Stimulated activated CD4-positive, alpha-beta T cell treated with anti-CD3 and anti-CD28 coated beads, Interleukin-2, amount 100 ng/mL, for 4 hours (primary cell): ENCODE results near the gene SNX20.

Source experiments
- DNase-seq: peaks from one replicate; pipeline ENCODE4 v3.0.0-alpha.2; 2020; ENCODE audit warnings: low read depth

The SNX20 gene

GRCh38 chr16:50659806-50660205 is 21.3 kb downstream of the SNX20 start:
- DNase-seq = no peak

DNA sequence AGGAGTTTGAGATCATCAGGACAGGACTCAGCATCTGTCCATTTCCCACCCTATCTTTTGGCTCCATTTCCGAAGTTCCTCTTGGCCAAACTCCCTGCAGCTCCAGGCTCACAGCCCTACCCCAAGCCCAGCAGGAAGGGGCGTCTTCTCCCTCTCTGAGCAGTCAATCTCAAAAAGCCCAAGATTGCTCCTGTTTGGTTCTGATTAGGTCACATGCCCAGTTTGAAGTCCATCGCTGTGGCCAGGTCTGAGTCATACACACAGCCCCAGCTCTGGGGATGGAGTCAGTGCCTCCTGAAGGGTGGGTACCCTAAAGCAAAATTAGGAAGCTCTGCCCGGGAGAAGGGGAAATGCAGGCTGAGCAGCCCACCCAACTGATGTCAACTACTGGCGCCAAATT is 23.9 kb downstream of the SNX20 start:
- no peak for DNase-seq

- DNase-seq = no peak
Observed at GRCh38 chr16:50655558-50656055, 25.5 kb downstream of the SNX20 start.

DNA sequence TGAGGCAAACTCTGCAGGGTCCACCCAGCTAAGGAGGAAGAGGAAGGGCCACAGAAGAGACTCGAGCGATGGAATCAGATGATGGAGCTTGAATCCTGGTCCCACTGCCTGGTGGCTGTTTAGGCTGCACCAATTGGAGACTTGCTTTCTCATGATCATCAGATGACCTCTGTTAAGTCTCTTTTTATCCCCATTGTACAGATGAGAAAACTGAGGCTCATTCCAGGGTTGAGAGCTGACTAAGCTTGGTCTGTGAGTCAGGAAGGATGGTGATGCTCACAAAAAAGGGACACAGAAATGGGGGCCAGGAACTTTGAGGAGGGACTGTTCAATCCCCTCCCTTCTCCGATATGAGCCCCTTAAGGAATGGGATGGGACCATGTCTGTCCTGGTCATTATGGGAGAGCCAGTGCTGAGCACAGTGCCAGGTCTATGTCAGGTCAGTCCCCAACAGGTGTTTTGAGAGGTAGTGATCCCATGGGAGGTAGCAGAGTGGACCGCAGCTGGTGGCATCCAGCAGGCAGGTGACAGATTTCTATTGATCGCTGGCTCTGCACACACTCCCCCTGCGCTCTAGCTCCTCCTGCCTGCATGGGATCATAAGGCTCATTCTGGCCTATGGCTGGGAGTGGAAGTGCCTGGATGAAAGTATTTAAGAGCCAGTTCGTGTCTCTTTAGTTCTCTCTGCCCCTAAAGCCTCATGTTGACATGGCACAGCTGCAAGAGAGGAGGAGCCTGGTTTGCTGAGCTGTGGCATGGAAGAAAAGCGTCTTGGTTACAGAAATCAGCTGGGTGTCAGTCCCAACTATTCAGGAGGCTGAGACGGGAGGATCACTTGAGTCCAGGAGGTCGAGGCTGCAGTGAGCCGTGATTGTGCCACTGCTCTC is 27.2 kb downstream of the SNX20 start:
- DNase-seq = no peak

DNA sequence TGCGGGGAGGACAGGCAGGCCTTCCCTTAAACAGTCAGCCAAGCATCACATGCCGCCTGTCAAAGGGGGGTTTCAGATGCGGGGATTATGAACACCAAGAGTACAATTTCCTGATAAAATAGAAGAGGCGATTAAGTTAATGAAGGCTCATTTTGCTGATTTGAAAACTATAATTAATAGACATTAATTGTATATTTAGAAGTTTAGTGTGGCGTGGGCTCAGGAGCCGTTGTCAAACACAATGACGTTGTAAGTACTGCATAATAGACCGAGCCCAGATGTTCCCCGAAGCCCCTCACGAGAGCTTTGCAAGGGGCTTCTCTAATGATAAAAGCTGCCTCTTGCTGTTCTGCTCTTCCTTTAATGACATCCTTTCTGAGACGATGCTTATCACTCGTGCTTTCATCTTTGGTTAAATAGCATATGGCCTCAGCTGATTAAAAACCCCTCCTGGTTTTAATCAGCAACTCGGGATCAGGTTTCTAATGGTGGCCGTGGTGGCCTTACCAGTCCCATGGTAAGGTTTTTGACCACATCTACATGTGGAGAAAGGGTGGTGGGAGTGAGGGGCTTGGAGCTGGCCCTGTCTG is 28.2 kb downstream of the SNX20 start:
- DNase-seq = no peak

- no peak for DNase-seq
Observed at GRCh38 chr16:50651835-50652438, 29.2 kb downstream of the SNX20 start.

GRCh38 chr16:50646345-50646744 is 34.8 kb downstream of the SNX20 start:
- DNase-seq = no peak

DNA sequence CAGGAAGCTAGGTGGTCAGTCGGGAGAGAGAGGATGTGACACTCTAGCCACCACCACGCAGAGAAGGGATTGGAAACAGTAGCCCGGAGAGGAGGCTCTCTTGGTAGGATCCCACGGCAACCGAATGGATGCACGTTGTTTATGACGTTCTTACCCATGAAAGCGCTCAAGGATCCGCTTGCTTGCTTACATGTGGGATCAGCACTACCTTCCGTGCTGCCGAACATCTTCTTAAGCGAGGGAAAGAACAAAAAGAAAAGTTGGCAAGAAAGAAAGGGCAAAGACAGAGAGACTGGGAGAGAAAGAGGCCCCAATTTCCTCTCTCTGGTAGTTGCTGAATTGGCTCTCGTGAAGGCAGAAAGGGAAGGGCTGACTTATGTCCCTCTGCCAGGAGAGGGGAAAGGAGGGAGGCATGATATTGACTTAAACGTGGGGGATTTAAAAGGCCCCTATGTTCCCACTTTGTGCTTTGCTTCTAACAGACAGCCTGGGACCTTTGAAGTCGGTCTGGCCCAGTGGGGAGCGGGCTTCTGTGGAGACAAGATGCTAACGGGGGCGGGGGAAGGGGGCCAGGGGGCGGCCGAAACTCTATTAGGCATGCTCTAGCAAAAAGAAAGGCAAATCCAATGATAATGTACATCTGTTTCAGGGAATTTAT is 35.4 kb downstream of the SNX20 start:
- DNase-seq = no peak

GRCh38 chr16:50644729-50645128 is 36.4 kb downstream of the SNX20 start:
- peak; percentile 20 for DNase-seq

- DNase-seq = no peak
Observed at GRCh38 chr16:50644245-50644644, 36.9 kb downstream of the SNX20 start.

DNA sequence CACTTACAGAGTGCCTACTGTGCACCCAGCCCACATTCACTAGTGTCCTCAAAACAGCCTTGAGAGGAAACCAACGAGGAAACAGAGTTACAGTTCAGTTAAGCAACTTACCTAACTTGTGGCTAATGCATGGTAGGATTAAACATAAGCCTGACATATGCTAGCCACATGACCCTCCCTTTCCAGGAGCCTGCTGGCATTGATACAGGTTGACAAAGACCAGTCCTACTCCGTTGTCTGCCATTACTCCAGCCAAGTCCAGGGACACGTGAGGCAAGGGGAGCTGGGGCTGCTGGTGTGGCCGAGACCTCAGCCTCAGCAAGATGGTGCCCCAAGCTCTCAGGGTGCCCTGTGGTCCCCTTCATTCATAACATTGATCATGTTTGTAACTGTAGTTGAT is 37.9 kb downstream of the SNX20 start:
- DNase-seq = no peak

GRCh38 chr16:50642349-50642748 is 38.8 kb downstream of the SNX20 start:
- no peak for DNase-seq

DNA sequence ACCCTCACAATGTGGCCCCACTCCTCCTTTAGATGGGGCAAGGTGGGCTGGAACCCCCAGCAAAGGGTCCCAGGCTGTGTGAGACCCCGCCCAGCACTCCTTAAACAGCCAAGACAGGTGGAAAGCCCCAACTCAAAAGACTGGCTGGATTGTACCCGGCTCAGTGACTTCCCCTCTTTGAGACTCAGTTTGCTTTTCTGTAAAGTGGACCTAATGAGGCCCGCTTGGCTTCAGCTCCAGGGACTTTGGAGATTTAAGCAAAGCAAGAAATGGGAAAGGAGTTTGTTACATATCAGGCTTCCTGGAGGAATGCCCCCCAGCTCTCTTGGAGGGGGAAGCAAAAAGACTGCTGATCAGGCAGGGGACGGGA is 39.3 kb downstream of the SNX20 start:
- no peak for DNase-seq

DNA sequence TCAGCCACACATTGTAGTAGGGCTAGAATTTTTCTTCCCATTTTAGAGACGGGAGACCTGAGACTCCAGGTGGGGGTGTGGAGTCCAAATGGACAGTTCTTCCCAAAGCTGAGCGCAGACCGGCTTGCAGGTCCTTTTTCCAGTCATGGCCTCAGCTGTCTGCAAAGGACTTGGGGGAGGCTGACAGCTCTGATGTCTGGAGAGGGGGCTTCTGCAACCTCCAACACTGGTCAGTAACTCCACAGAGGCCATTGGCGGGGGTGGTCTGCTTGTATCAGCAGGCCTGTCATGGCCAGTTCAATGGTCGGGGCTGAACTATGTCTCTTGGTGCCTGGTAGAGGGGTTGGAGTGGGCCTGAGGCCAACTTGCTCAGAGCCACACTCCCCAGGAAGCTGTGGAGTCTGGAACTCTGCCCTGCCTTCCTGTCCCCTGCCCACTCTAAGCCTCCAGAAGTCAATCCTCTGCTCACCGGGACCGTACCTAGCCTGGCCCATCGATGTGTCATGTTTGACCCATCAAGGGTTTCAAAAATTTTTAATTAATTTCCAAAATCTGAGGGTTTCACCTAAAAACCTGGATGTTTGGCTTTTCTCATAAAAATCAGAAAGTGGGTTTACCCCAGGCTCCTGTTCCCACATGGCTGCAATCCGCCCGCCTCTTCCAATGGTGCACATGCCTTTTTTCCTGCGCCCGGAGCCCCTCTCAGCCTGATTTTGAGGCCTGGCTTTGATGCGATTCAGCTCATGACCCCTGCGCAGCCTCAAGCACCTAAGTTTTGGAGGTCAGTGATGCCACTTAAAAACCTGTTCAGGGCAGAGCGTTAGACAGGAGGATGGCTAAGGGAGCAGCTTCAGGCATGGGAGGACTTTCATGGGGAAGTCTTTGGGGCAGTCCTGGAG is 39.9 kb downstream of the SNX20 start:
- no peak for DNase-seq

- no peak for DNase-seq
Observed at GRCh38 chr16:50640391-50640790, 40.7 kb downstream of the SNX20 start.

- no peak for DNase-seq
Observed at GRCh38 chr16:50638816-50639670, 42.1 kb downstream of the SNX20 start.

DNA sequence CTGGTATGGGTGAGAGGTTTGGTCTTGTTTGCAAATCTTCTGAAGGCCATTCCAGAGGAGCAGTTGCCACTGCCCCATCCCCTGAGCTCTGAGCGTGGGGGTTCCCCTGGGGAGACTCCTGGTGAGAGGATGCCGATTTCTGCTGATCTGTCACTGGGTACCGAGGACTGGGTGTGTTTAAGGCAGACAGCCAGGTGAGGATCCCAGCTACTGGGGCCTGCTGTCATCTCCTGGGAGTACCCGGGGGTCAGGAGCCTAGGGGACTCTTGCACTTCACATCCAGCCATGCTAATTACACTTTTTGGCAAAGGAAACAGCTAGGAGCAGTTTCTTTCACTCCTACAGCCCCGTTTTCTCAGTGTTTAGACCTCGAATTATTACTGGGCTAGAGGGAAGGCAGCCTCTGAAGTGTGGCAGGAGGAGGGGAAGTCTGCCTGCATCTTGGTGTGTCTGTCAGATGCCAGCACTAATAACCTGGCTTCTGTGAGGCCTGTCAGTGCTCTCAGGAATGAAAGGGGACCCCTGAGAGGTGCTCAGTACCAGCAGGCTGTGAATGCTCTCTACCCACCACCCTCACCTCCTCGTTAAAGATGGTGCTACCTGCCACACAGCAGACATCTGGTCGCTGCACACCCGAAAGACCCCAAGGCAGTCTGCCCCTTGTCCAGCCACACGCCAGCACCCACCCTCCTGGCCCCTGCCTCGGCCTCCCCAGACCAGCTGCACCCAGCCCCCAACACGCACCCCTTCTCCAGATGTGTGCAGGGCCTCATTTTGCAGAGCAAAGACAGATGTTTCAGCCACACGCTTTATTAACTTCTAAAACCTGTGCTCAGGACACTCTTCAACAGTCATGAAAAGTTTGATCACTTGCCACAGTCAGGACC is 43.2 kb downstream of the SNX20 start:
- no peak for DNase-seq

DNA sequence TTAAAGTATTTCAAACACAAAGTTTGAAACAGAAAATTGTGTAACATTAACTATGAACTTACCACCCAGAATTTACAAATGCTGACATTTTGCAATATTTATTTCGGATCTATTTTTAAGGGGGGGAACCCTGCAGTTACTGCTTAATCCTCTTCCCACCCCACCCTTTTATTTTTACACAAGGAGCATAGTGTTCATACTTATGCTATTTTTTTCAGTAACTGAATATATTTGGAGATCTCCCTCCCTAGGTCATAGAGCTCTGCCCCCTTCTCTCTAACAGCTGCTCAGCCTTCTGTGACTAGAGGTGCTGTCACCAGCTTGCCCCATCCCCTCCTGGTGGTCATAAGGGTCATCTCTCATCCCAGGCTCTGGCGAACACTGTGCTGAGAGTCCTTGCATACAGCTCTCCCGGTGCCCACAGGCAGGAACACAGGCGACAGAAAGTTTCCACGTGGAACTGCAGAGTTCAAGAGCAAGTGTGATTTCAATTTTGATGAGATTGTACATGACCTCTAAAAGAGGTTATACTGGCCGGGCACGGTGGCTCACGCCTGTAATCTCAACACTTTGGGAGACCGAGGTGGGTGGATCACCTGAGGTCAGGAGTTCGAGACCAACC is 44.2 kb downstream of the SNX20 start:
- DNase-seq = no peak
